Upper lobe of right lung (tissue), 1 donor: ENCODE results near the gene AVP. TPM values are rescaled to one million over a fixed set of nuclear protein-coding genes. Genes with fewer than 3 reads are reported as not detected.

Experiments used
- ATAC-seq: fragments of 200-7000 bp; cut with Tn5 transposase; one replicate; pipeline ENCODE4 v1.9.1; 2020; ENCODE audit warnings: mild to moderate bottlenecking, moderate library complexity
- DNase-seq: peaks from one replicate; pipeline ENCODE4 v3.0.0-alpha.2; 2020
- H3K27ac ChIP-seq: fragments of 200-600 bp; one replicate; pipeline ENCODE4 v1.8.0; 2022
- H3K27me3 ChIP-seq: fragments of 200-600 bp; one replicate; pipeline ENCODE4 v1.8.0; 2022; ENCODE audit warnings: mild to moderate bottlenecking
- H3K36me3 ChIP-seq: fragments of 200-600 bp; one replicate; pipeline ENCODE4 v1.8.0; 2022
- H3K4me1 ChIP-seq: fragments of 200-600 bp; one replicate; pipeline ENCODE4 v1.8.0; 2022
- H3K4me3 ChIP-seq: fragments of 200-600 bp; one replicate; pipeline ENCODE4 v1.8.0; 2022; ENCODE audit warnings: mild to moderate bottlenecking
- H3K9me3 ChIP-seq: fragments of 200-600 bp; one replicate; pipeline ENCODE4 v1.8.0; 2022
- intact Hi-C: fragments of 100-400 bp; cut with DNase I; formaldehyde crosslinking; loops from one replicate; pipeline ENCODE4 v1.11.0; 2022
- total RNA-seq: library from RNA; stranded (reverse); fragmentation: NEBNext Ultra II Directional; extraction: Animal tissue kit (Norgen Biotek cat#: 25700); gene quantifications from one replicate; pipeline ENCODE4 v1.2.1, GENCODE V29; 2021
- TF ChIP-seq, protein P1 (sequence below): fragments of 200-600 bp; IDR thresholded peaks from one replicate; pipeline ENCODE4 v1.8.0; 2022; ENCODE audit warnings: antibody characterized with exemption
- donor health status: DM: no; HTN: yes; CAD: no; lungs with severe emphysema.

AVP gene
- total RNA-seq, 1 donor from 2014 or later: not detected

DNA sequence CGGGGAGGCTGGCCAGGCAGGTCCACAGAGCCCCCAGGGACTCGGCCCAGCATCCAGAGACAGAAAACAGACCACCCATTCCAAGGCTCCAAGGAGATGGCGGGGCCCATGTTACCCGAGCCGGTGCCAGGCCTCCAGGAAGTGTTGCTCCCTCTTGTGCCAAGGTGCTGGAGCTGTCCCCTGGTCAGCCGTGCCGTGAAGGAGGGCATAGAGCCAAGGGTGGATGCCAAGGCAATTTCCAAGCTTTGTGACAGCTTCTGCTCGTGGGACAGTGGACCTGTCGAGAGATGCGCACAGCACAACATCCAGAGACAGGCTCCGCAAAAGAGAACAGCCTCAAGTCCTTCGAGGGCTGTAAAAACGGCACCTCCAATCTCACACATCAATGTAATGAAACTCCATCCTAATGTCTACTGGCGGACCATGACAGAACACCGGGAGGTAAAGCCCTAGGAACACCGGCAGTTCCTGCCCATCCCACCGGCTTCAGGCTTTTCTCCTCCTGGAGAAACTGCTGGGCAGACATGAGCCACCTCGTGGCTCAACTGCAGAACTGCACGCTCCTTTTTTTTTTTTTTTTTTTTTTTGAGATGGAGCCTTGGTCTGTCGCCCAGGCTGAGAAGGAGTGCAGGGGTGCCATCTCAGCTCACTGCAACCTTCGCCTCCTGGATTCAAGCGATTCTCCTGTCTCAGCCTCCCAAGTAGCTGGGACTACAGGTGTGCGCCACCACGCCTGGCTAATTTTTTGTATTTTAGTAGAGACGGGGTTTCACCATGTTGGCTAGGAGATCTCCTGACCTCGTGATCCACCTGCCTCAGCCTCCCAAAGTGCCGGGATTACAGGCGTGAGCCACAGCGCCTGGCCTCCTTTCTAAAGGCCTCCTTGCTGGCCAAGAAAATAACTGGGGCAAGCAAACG, 30.9 kb upstream of the AVP start:
- ATAC-seq: peak; percentile 73
- no peak for DNase-seq
- intact Hi-C loops: no loop called here
- Histone ChIP-seq H3K27ac (no peak overlapping the region), H3K27me3 (no peaks in the 10 kb centered on the region), H3K9me3 (no peaks in the 10 kb centered on the region), H3K4me1 (peaks cover 3% of the 10 kb centered on the region), H3K4me3 (no peak overlapping the region), H3K36me3 (no peaks in the 10 kb centered on the region)
- TF ChIP-seq, protein P1, sequence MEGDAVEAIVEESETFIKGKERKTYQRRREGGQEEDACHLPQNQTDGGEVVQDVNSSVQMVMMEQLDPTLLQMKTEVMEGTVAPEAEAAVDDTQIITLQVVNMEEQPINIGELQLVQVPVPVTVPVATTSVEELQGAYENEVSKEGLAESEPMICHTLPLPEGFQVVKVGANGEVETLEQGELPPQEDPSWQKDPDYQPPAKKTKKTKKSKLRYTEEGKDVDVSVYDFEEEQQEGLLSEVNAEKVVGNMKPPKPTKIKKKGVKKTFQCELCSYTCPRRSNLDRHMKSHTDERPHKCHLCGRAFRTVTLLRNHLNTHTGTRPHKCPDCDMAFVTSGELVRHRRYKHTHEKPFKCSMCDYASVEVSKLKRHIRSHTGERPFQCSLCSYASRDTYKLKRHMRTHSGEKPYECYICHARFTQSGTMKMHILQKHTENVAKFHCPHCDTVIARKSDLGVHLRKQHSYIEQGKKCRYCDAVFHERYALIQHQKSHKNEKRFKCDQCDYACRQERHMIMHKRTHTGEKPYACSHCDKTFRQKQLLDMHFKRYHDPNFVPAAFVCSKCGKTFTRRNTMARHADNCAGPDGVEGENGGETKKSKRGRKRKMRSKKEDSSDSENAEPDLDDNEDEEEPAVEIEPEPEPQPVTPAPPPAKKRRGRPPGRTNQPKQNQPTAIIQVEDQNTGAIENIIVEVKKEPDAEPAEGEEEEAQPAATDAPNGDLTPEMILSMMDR: peak; percentile 82

DNA sequence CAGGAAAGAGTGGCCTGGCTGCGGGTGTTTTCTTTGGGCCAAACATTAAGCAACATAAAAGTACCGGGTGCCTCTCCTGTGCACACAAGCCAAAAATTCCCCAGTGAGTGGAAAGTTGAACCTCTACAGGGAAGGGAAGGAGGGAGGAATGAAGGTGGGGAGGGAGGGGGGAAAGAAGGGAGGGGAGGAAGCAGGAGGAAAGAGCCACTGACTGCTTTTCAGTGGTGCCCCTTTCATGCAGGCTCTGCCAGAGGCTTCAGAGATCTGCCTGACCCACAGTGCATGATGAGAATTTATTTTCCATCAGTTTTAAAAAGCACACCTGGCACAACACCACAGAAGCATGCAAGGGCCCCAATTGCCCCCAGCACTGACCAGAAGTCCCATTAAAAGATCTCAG, 27.5 kb upstream of the AVP start:
- ATAC-seq: no peak
- peaks cover 9% of the 10 kb centered on the region for H3K36me3 ChIP-seq

DNA sequence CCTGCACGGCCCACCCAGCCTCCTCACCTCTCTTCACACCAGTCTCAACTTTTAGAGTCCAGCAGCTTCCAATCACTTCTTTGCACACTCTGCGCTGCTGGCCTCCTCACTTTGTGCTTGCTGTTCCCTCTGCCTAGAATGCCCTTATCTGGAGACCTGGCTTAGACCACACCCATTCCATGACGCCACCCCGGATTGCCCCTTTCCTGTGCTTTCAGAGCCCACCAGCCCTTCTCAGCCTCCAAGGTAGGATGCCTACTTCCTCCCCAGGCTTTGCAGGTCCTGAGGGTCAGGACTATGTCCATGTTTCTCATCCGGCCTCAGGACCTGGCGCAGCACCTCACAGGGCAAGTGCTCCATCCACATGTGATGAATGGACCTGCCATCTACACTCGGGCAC, 27.0 kb upstream of the AVP start:
- intact Hi-C loops: no loop called here
- Histone ChIP-seq H3K9me3 (no peaks in the 10 kb centered on the region), H3K27me3 (no peaks in the 10 kb centered on the region), H3K4me1 (no peaks in the 10 kb centered on the region), H3K4me3 (no peak overlapping the region), H3K36me3 (peaks cover 11% of the 10 kb centered on the region), H3K27ac (no peak overlapping the region)
- DNase-seq (no peak), ATAC-seq (no peak)
- TF ChIP-seq, protein P1: no peak

More for the DNA sequence above, 27.5 kb upstream of the AVP start:
- TF ChIP-seq, protein P1: no peak
- intact Hi-C loops: no loop called here
- Histone ChIP-seq H3K4me1 (no peaks in the 10 kb centered on the region), H3K27me3 (no peaks in the 10 kb centered on the region), H3K9me3 (no peaks in the 10 kb centered on the region), H3K4me3 (no peak overlapping the region), H3K27ac (no peak overlapping the region)
- no peak for DNase-seq

DNA sequence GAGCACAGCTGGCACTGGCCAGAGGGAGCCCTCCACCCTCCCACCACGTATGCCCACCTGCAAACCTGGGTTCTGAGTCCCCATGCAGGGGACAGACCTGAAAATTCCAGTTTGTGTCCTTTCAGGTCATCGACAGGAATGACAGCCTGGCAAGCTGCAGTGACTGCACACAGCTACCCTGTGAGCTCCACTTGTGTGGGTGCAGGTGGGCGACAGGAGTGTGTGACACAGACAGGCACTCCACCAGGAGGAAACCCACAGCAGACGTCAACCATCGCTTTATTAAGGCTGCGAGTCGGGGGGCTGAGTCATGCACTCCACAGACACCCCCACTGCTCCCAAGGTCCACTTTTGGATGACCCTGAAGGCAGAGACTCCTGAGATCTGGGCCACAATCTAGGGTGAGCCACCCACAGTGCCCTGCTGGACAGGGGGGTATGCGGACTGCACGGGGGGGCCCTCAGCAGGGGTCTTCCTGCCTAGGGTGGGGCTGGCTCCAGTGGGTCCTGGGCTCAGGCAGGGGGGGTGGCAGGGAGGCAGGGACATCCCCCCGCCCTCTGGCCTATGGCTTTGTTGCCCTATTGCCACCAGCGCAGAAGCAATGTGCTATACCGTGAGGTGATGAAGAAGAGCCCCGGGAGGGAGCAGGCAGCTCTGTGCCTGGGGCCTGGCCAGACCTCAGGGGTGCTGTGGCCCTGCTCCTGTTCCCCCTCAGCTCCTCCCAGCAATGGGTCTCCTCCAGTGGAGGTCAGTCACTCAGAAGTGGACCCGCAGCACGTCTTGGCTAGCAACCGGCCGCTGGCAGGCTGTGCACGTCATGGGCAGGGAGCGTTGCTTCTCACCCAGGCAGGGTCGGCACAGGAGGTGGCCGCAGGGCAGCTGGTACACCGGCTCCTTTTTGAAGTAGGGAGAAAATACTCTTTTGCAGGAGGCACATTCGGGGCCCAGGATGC, 25.1 kb upstream of the AVP start:
- intact Hi-C loops: no loop called here
- no peaks in the 10 kb centered on the region for H3K4me1 ChIP-seq
- H3K9me3 ChIP-seq: no peaks in the 10 kb centered on the region
- no peak for DNase-seq
- TF ChIP-seq, protein P1: no peak
- H3K36me3 ChIP-seq: peaks cover 11% of the 10 kb centered on the region
- H3K4me3 ChIP-seq: no peak overlapping the region
- no peak for ATAC-seq
- no peaks in the 10 kb centered on the region for H3K27me3 ChIP-seq
- no peak overlapping the region for H3K27ac ChIP-seq

DNA sequence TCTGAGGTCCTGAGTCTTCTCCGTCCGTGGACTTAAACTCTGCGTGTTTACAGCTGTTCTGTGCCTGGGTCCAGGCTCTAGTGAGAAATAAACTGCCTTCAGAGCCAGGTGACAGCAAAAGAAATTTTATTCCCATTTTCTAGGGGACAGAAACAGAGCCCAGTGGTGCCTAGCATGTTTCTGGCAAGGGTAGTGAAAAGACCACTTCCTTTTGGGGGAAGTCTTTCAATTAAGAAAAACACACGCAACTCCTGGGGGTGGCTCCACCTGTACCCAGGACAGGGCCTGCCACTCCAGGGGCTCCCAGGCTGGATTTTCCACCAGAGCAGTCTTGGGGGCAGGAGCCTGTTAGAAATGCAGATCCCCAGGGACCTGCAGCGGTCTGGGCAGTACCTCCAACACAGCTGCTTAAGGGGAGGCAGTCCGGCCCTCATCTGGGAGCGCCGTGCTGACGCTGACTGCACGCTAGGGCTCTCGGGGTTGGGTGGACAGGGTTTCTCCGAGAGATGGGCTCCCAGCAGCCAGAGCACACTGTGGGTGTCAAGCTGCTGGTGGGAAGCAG, 23.0 kb upstream of the AVP start:
- DNase-seq: no peak
- intact Hi-C loops: no loop called here
- no peak overlapping the region for H3K27ac ChIP-seq

More for the DNA sequence above, 23.0 kb upstream of the AVP start:
- Histone ChIP-seq H3K4me3 (no peak overlapping the region), H3K36me3 (peaks cover 11% of the 10 kb centered on the region), H3K27me3 (no peaks in the 10 kb centered on the region), H3K9me3 (no peaks in the 10 kb centered on the region), H3K4me1 (no peaks in the 10 kb centered on the region)
- ATAC-seq: no peak
- TF ChIP-seq, protein P1: no peak
